GM19239 (cell line): ENCODE results near the gene FYB2.

Experiments
- DNase-seq: peaks from one replicate; pipeline ENCODE4 v3.0.0; 2011; ENCODE audit warnings: low spot score; ENCODE audit not compliant: insufficient read length
- FAIRE-seq: peaks from 2 replicates; lab custom pipeline; 2011; peaks lifted over from hg19 to GRCh38; lab: Jason Lieb, UNC

The FYB2 gene, protein sequence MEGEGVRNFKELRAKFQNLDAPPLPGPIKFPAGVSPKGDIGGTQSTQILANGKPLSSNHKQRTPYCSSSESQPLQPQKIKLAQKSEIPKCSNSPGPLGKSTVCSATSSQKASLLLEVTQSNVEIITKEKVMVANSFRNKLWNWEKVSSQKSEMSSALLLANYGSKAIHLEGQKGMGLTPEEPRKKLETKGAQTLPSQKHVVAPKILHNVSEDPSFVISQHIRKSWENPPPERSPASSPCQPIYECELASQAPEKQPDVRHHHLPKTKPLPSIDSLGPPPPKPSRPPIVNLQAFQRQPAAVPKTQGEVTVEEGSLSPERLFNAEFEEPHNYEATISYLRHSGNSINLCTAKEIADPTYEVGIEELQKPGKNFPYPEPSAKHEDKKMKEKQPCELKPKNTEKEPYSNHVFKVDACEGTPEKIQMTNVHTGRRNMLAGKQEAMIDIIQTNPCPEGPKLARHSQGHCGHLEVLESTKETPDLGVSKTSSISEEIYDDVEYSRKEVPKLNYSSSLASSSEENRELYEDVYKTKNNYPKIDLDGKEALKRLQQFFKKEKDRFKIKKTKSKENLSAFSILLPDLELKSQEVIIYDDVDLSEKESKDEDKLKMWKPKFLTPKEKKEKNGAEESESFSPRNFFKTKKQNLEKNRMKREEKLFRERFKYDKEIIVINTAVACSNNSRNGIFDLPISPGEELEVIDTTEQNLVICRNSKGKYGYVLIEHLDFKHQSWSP

DNA sequence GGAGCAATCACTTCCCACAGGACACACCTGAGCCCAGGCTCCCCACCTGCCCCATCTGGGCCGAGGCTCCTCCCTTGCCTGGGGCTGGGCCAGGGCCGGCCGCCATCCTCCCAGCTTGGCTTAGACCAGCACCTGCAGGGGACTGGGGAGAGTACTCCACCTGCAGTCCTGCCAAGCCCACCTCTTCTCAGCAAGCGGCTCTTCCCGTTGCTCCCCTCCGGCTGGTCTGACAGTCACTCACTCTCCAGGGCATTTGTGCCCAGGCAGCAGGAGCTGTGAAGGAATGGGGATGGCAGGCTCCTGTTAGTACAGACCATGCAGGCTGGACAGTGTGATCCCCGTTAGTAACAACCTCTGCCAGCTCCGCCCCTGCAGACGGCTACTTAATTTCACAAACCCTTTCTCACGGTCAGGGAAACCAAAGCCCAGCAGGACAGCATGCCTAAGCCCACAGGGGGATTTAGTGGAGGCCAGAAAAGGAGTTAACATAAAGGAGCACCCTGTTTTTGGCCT is at the start of gene FYB2:
FYB2 (minus strand) TSS at position 18 of the 513 bp plus-strand sequence. CDS start 114 bp downstream, outside the sequence.
- no peak for FAIRE-seq
- DNase-seq: no peak

DNA sequence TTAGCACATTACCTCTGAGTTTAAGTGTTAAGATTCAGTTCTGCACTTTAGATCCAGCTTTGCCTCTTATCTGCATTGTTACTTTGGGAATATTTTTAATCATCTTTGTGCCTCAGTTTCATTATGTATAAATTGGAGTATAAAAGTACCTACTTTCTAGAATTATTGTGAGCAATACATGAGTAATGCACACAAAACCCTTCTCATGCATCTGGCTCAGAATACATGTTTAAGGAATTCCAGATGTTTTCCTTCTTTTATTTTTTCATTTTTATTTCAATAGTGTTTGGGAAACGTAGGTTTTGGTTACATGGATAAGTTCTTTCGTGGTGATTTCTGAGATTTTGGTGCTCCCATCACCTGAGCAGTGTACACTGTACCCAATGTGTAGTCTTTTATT is 49.6 kb upstream of the FYB2 start:
- DNase-seq (no peak), FAIRE-seq (no peak)

DNA sequence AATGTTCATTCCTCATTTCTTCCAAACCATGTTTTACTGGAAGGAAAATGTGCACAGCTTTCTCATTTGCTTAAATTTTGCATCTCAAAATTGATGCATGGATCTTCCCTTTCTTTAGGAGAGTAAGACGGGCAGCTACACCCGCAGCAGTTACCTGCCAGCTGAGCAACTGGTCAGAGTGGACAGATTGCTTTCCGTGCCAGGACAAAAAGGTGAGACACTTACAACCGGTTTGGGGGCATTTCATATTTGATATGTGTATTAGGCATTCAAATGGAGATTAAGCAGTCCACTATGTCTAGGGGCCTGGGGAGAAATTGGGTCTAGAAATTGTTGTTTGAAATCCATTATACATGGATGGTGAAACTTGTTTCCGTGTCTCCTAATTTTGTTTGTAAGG is 48.3 kb upstream of the FYB2 start:
- no peak for FAIRE-seq
- DNase-seq: no peak

DNA sequence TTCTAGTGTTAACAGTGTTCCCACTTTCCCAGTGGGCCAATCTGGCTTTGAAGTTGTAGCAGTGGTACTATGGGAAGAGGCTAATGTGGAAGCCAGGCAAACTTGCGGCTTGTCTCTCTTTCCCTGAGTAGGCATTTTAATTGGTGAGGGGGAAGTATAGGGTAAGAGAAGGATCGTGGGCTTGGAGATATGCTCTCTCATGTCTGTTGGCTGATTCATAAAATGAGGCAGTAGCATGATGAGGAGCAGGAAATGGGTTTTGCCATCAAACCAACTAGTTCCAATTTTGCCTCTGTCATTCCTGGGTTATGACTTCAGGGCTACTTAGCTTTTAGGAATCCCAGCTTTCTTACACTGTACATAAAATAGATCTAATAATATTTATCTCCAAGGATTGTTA is 47.5 kb upstream of the FYB2 start:
- FAIRE-seq (no peak), DNase-seq (no peak)

DNA sequence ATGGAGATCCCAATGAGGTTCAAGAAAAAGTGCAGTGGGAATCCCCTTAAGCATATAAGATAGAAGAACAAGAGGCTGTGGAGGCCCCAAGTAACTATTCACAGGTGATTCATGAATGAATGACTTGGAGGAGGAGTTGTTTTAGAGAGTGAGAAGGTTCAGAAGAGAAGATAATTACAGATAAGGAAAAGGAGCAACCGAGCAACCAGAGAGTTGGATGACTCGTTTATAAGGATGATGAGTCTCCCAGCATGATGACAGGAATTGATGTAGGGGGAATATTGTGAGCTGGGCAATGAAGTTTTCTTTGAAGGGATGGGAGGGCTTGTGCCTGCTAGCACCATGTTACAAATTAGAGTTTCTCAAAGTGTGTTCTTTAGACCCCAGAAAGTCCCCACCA is 45.2 kb upstream of the FYB2 start:
- FAIRE-seq (no peak), DNase-seq (no peak)

DNA sequence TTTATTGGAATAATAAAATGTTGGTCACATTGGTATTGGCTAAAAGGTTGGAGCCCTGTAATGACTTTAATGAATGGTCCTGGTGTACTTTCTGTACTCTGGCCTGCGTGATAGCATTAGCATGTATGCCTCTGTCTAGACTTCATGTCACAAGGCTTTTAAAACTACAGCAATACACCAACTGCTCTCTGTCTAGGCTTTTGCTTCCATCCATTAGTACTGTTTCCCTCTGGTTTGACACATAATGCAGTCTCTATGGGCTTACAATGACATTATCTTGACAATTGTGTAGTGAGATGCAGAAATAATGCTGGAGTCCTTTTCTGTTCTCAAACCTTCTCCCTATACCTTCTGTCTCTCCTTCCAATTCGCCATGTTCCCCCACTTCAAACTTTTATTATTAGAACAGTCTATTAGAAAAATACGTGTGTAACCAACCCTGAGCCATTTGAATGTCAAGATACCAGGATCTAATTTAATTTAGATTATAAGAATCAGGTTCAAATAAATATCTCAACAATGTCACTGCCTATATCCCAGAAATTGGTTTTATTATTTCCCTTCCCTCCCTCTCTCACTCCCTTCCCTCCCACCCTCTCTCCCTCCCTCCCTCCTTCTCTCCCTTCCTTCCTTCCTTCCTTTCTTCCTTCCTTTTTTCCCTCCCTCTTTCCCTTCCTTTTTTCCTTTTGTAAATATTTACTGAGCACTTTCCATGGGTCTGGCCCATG is 44.2 kb upstream of the FYB2 start:
- DNase-seq: no peak
- no peak for FAIRE-seq

DNA sequence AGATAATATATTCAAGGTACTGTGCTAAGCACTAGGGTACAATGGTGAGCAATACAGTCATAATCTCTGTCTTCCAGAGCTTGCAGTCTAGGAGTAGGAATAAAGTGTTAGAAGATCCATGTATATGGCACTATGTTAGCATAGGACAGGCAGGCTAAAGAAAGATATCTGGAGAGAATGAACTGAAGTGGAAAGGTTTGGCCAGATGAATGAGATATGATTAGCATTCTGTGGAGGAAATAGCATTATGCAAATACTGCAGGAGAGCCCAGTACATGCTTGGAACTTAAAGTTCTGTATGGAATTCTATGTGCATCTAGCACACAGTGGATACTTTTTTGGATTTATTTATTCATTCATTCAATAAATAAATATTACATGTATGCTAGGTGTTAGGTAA is 40.1 kb upstream of the FYB2 start:
- no peak for FAIRE-seq
- DNase-seq: no peak

DNA sequence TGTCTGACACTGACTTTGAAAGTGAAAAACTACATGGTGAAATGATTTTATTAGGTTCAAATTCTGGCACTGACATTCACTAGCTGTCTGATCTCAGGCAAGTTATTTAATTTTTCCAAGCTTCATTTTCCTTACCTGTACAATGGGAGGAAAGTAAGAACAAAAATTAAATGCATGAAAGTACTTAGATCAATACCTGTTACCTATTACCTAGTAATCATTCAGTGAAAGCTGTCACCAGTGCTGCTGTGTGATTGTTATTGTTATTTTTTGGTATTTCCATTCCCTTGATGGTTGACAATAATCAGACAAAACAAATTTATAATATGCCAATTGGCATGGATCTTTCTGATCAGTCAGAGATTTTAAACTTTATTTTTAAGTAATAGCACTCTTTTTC is 37.0 kb upstream of the FYB2 start:
- FAIRE-seq (no peak), DNase-seq (no peak)

DNA sequence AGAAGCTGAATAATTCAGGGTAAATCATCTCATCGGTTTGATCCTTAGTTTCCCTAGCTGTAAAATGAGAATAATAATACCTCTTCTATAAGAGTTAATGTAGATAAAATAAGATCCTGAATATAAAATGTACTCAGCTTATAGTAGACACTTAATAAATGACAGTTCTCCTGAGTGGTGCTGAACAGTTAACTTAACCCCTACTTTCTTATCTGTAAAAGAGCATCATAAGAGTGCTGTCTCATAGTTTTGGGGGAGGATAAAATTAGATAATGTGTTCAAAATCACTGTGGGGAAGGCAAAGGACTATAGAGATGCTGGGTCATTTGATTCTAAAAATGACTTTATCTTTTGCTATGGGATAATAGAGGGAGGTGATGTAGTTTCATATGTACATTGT is 36.0 kb upstream of the FYB2 start:
- DNase-seq (no peak), FAIRE-seq (no peak)

DNA sequence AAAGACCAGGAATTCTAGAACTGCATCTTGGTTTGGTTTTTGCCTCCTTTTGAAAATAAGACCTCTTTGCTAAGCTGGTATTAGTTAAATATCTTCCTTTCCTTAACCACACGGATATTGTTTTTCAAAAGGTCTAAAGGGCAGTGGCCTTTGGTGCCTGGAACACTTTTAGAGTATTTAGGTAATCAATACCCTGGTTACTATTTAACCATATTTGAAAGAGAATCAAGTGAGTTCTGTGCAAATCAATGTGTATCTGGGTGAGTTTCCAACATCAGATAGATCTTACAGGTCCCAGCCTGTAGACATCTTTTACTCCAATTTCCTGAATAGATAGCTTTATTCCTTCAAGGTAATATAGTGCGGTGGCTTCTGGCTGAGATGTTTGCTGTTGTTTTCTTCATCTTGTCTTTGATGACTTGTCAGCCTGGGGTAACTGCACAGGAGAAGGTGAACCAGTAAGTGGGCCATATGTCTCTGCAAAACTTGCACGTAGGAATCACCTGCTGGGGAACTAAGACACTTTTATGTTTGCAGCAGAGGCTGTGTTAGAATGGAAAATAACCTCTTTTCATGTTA is 35.4 kb upstream of the FYB2 start, which contains the start of gene C8A:
C8A (plus strand) TSS at position 277 of the 579 bp plus-strand sequence; CDS start at position 382, 105 bp downstream.
- DNase-seq (no peak), FAIRE-seq (no peak)

DNA sequence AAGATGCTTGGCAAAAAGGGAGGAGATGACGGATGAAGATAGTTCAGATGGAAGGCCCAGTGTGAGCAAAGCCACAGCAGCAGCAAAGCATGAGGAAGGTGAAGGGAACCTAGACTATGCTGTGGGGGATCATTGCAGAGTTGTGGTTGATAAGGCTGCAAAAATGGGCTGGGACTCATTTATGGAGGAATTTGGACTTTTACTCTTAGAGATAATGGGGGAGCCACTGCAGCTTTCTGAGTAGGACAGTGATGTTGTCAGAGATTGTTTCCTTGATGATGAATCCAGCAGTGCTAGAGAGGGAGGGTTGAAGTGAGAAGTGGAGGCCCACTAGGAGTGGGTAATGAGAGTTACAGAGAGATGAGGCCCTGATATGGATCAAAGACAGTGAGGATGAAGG is 33.3 kb upstream of the FYB2 start:
- FAIRE-seq: no peak
- DNase-seq: no peak

DNA sequence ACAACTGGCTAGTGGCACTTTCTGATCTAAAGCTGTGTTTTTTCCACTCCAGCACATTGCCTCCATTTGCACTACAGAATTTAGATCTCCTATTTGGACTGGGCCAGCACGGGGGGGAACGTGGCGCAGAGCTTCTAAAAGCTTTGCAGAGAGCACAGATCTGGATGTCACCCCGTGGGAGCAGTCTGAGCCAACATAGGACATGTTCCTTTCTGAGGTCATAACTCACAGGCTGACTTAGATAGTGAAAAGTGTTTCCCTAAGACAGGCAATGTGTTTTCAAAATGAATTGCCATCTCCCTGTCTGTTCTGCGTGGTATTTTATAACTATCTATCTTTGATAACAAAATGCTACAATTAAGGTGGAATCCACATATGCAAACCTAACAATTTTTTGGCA is 31.7 kb upstream of the FYB2 start:
- no peak for FAIRE-seq
- DNase-seq: no peak

DNA sequence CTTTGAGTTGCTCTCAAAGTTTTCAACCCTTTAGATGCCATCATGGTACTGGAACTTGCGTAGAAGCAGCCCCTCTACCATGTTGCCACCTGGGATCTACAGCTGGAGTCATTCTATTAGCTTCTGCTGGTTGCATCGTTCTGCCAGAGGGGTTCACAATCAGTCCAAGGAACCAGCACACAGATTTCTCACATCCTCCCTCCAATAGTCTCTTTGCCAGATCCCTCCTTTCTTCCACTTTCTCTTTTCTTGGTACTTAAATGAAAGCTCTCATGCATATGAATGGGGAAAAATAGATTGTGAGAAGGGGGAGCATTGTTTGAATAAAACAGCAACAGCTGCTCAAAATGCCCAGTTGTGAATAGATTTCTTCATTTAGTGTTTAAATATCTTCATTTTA is 31.2 kb upstream of the FYB2 start:
- no peak for DNase-seq
- no peak for FAIRE-seq

DNA sequence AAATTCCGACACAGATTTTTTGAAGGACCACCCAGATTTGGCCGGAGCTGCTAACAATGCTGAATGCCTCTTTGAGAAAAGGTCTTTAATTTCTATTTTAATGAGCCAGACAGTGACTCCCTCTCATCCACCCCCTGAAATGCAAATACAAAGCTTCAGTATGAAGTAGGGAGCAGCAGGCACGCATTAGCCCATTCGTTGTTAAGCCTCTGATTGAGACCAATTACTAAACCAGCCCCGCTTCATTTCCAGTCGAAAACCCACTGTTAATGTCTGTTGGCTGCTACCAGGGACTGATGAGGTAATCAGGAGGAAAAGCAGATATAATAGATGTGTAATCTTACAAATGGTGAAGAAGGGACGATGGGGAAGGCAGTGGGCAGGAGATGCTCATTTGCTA is 30.5 kb upstream of the FYB2 start:
- FAIRE-seq (no peak), DNase-seq (no peak)

DNA sequence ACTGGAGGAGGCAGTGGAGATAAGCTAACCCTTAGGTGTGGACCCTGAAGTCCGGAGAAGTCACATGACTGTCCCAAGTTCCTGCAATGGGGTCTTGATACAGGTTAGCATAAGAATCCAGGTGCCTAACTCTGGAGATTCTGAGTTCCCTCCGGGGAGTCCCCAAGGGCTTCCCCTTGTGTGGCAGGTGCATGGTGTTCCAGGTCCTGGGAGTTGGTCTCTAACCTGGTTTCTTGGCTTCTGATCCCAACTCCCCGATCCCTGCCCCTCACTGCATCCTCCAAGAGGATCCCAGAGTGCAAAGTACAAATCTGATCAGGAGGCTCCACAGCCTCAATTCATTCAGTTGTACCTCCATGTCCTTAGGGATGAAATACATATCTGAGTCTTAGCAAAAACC is 26.1 kb upstream of the FYB2 start:
- no peak for DNase-seq
- no peak for FAIRE-seq

DNA sequence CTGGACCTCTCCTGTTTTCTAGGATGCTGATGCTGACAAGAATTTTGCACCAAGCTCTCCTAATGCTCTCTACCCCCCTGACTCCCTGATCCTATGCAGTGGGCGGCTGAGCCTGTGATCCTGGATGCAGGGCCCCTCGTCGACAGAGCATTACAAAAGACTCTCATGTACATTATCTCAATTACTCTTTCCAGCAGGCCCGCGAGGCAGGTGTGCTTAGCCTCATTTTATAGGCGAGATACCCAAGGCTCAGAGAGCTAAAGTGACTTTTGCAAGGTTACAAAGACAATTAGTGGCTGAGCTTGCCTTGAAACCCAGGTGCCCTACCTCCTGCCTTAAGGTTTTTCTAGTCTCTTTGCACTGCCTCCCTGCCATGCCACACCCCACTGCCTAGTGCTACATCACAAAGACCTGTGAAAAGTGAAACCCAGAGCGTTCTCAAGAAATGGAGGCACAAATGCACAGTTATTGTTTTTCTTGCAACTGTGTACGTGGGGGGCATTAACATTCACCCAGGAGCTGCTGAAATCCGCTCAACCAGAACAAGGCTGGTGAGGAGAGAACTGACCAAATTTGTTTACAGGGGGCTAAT is 25.4 kb upstream of the FYB2 start:
- no peak for DNase-seq
- no peak for FAIRE-seq

DNA sequence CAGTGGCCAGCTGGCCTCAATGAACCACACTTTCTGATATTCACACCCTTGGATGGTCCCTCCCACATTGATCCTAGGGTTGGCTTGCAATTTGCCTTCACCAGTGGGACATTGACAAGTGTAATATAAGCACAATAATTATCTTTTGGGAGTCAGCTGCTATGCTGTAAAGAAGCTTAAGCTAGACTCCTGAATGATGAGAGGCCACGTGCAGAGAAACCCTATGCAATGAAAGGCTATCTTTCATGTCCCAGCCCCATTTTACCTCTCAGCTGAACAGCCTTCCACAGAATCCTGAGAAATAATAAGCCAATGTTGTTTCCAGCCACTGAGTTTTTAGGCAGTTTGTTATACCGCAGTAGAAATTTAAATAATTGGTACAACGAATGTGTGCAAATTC is 24.3 kb upstream of the FYB2 start:
- DNase-seq (no peak), FAIRE-seq (no peak)

DNA sequence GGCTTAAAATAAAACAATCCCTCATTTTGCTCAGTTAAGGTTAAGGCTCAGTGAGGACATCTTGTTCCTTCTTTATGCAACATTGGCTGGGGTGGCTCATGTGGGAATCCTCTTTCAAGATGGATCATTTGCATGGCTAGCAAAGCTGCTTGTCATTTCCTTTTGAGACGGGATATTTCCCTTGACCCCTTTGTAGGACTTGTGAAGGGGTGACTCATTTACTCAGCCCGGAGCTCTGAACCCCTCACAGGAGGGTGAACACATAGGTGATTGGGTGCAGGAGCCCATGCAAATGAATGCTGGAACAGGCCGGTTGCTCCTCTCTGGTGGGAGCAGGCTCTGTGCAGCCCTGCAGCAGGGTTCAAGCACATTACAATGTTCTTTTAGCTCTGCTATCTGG is 19.6 kb upstream of the FYB2 start:
- DNase-seq: no peak
- FAIRE-seq: no peak

DNA sequence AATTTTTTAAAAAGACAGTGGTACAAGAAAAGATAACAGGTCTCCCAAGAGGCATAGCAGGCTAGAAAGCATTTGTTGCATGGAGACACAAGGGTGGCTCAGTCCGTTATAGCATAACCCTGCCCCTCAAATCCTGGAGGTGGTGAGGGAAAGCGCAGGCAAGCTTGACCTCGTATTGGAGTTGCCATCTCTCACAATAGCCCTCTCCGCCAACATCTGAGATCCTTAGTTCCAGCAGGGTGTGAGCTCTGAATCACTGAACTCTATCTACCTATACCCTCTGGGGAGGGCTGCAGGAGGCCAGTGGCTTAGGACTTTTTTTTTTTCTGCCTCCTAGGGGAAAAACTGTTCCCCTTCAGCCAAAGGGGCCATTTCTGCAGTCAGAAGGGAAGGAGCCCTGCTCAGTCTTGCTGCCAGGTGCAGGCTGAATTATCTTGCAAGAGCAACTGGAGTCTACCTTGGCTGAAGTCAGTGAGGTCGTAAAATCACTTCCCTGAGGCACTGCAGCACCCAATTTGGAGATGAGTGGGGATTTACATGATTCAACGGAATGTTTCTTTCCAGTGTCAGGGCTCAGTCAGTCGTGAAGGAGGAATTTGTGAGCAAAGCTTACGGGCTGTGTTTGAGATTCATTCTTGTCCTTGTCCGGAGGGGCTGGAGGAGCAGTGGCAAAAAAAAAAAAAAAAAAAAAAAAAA is 18.2 kb upstream of the FYB2 start:
- FAIRE-seq: no peak

DNA sequence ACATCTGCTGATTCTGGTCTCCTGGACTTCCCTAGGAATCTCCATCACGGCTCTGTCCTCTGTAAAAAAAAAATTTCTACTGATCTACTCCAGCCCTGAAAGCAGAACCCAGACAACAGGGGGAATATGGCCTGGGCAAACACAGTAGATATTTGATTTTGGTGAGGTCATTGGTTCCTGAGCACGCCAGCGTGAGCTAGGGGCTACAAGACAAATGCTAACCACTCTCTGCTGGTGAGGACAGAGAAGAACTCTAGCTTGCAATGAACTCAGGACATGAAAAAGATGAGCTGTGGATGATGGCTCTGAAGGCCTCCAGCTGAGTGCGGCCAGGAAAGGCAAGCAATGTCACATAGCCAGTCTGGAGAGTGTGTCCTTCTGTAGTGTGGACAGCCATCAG is 17.2 kb upstream of the FYB2 start:
- FAIRE-seq: no peak
- DNase-seq: no peak

More for the DNA sequence above, 18.2 kb upstream of the FYB2 start:
- no peak for DNase-seq
